ENCODE measurements around the gene SLC5A4. TPM values are rescaled to one million over a fixed set of nuclear protein-coding genes. Genes with fewer than 3 reads are reported as not detected.

SLC5A4 gene
- total RNA-seq, 1 experiment from 2014 or later = not detected

DNA sequence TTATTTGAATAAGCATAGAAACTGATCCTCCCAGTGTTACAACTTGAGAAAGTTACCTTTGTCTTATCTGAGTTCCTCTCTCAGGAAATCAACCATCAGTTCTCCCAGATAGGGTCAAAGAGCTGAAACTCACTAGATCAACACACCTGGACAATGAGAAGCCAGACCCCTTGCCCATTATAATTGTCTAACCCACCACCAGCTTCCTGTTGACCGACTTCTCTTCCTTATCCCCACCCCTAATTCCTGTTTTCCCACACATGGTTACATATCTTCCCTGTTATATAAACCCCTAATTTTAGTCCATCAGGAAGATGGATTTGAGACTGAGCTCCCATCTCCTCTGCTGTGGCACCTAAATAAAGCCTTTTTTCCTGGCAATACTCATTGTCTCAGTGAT, 6.9 kb downstream of the SLC5A4 start:
- H3K36me3 Mint-ChIP-seq (ENCODE audit: insufficient read depth, unreplicated experiment) = no peaks in the 10 kb centered on the region
- no peaks in the 10 kb centered on the region for H3K27me3 ChIP-seq (replicated peaks; ENCODE audit: control insufficient read depth, insufficient read depth, low read length)
- TF ChIP-seq, protein P1, sequence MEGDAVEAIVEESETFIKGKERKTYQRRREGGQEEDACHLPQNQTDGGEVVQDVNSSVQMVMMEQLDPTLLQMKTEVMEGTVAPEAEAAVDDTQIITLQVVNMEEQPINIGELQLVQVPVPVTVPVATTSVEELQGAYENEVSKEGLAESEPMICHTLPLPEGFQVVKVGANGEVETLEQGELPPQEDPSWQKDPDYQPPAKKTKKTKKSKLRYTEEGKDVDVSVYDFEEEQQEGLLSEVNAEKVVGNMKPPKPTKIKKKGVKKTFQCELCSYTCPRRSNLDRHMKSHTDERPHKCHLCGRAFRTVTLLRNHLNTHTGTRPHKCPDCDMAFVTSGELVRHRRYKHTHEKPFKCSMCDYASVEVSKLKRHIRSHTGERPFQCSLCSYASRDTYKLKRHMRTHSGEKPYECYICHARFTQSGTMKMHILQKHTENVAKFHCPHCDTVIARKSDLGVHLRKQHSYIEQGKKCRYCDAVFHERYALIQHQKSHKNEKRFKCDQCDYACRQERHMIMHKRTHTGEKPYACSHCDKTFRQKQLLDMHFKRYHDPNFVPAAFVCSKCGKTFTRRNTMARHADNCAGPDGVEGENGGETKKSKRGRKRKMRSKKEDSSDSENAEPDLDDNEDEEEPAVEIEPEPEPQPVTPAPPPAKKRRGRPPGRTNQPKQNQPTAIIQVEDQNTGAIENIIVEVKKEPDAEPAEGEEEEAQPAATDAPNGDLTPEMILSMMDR (IDR thresholded peaks at IDR 0.05; ENCODE audit: insufficient read depth in 1 of 2, low read depth in 1 of 2, low read length in 1 of 2, severe bottlenecking in 1 of 2, unreplicated experiment in 1 of 2) = no peak
- ChIA-PET CTCF (no interaction called here), POLR2A (no interaction called here)
- H3K4me3 Mint-ChIP-seq (ENCODE audit: unreplicated experiment) = no peak overlapping the region
- H3K4me1 ChIP-seq = peaks cover 14% of the 10 kb centered on the region; the same call in 1 of the 2 replicates
- H3K36me3 ChIP-seq (ENCODE audit: control insufficient read depth, insufficient read depth, low read length) = no peaks in the 10 kb centered on the region
- no TSS peak for BruUV-seq (replicated peaks)
- no peaks in the 10 kb centered on the region for H3K9me3 Mint-ChIP-seq (ENCODE audit: unreplicated experiment)
- no peaks in the 10 kb centered on the region for H3K4me1 Mint-ChIP-seq (ENCODE audit: low read depth, unreplicated experiment)
- H3K9me3 ChIP-seq = no peaks in the 10 kb centered on the region
- no peak overlapping the region for H3K27ac Mint-ChIP-seq (ENCODE audit: unreplicated experiment)
- no peak for DNase-seq
- H3K27me3 Mint-ChIP-seq (ENCODE audit: insufficient read depth, unreplicated experiment) = no peaks in the 10 kb centered on the region
- no peak overlapping the region for H3K4me3 ChIP-seq (ENCODE audit: low read depth, low read length)
- intact Hi-C loops (cut with micrococcal nuclease; ENCODE audit: unreplicated experiment) = no loop called here

DNA sequence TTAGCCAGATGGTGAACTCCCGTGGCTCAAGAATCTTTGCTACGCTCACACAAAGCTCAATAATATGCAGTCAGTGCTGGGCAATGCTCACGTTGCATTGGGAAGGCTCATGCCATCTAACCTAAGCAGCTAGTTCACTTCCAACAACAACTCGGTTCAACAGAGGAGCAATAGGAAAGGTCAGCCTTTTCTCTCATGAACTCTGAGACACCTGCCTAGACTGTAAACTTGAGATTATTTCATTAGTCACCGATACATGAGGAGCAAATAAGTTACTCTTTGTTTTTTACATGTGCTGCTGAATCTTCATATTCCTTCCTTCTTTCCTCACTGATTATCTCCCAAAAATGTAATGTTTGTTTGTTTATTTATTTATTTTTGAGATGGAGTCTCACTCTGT, 9.0 kb downstream of the SLC5A4 start:
- TF ChIP-seq, protein P1 (IDR thresholded peaks at IDR 0.05; ENCODE audit: insufficient read depth in 1 of 2, low read depth in 1 of 2, low read length in 1 of 2, severe bottlenecking in 1 of 2, unreplicated experiment in 1 of 2) = no peak
- ChIA-PET CTCF (no interaction called here), POLR2A (no interaction called here)
- Mint-ChIP-seq H3K36me3 (ENCODE audit: insufficient read depth, unreplicated experiment) (no peaks in the 10 kb centered on the region), H3K9me3 (ENCODE audit: unreplicated experiment) (no peaks in the 10 kb centered on the region), H3K27ac (ENCODE audit: unreplicated experiment) (no peak overlapping the region), H3K27me3 (ENCODE audit: insufficient read depth, unreplicated experiment) (no peaks in the 10 kb centered on the region), H3K4me3 (ENCODE audit: unreplicated experiment) (no peak overlapping the region), H3K4me1 (ENCODE audit: low read depth, unreplicated experiment) (peaks cover 1% of the 10 kb centered on the region)
- no peak for DNase-seq
- intact Hi-C loops (cut with micrococcal nuclease; ENCODE audit: unreplicated experiment) = no loop called here
- Histone ChIP-seq H3K9me3 (no peaks in the 10 kb centered on the region), H3K36me3 (ENCODE audit: control insufficient read depth, insufficient read depth, low read length) (no peaks in the 10 kb centered on the region), H3K4me3 (ENCODE audit: low read depth, low read length) (no peak overlapping the region), H3K4me1 (peaks cover 15% of the 10 kb centered on the region; the same call in 1 of the 2 replicates), H3K27me3 (replicated peaks; ENCODE audit: control insufficient read depth, insufficient read depth, low read length) (no peaks in the 10 kb centered on the region)
- no TSS peak for BruUV-seq (replicated peaks)

DNA sequence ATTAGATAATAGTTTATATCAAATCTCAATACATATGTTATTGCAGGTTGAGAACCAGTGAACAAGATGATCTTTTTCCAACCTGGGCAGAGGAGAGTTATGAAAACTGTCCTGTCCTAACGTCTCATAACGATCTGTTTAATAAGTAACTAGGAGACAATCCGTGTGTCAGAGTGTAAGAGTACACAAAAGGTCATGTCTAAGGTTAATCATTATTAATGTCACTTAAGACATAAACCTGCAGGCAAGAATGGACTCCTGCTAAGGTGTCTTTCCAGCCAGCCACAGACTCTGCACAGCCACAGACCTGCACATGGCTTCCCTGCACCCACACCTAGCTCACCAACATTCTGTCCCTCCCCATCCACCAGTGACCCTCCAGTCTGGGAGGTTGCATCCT, 10.1 kb downstream of the SLC5A4 start:
- peak in 1 of 2 experiments; percentile 29 for DNase-seq
- CTCF ChIA-PET = no interaction called here
- BruUV-seq (replicated peaks) = no TSS peak
- H3K27me3 Mint-ChIP-seq (ENCODE audit: insufficient read depth, unreplicated experiment) = no peaks in the 10 kb centered on the region
- Histone ChIP-seq H3K9me3 (no peaks in the 10 kb centered on the region), H3K4me1 (peaks cover 21% of the 10 kb centered on the region; the same call in 1 of the 2 replicates), H3K4me3 (ENCODE audit: low read depth, low read length) (no peak overlapping the region), H3K36me3 (ENCODE audit: control insufficient read depth, insufficient read depth, low read length) (no peaks in the 10 kb centered on the region), H3K27me3 (replicated peaks; ENCODE audit: control insufficient read depth, insufficient read depth, low read length) (no peaks in the 10 kb centered on the region)
- H3K27ac Mint-ChIP-seq (ENCODE audit: unreplicated experiment) = no peak overlapping the region
- POLR2A ChIA-PET = no interaction called here
- no peaks in the 10 kb centered on the region for H3K36me3 Mint-ChIP-seq (ENCODE audit: insufficient read depth, unreplicated experiment)
- peaks cover 8% of the 10 kb centered on the region for H3K4me1 Mint-ChIP-seq (ENCODE audit: low read depth, unreplicated experiment)
- no peak overlapping the region for H3K4me3 Mint-ChIP-seq (ENCODE audit: unreplicated experiment)
- H3K9me3 Mint-ChIP-seq (ENCODE audit: unreplicated experiment) = no peaks in the 10 kb centered on the region
- intact Hi-C loops (cut with micrococcal nuclease; ENCODE audit: unreplicated experiment) = loop anchor here (2.0 kb wide), 1 partner anchor 22 kb away; no protein-coding TSS in a partner anchor
- TF ChIP-seq, protein P1 (IDR thresholded peaks at IDR 0.05; ENCODE audit: insufficient read depth in 1 of 2, low read depth in 1 of 2, low read length in 1 of 2, severe bottlenecking in 1 of 2, unreplicated experiment in 1 of 2) = no peak

Data from Caco-2 (cell line).